Omental fat pad (tissue), 4 donors: ENCODE data around the gene VWF. TPM values are rescaled to one million over a fixed set of nuclear protein-coding genes. Genes with fewer than 3 reads are reported as not detected.

Experiments used
- ATAC-seq: fragments of 150-250 bp; one replicate; pipeline ENCODE4 v1.9.1; 2016; ENCODE audit warnings: mild to moderate bottlenecking, moderate library complexity; ENCODE audit not compliant: low FRiP score
- DNase-seq: peaks from one replicate; pipeline ENCODE4 v3.0.0-alpha.2; 2019; ENCODE audit warnings: low spot score
- small RNA-seq: library from RNA; depleted of rRNA; stranded (forward); fragments of <200 nt; gene quantifications from one replicate; pipeline ENCODE3, GENCODE V24; 2016
- total RNA-seq, 4 donors: library from RNA; depleted of rRNA; stranded (reverse); fragments of >200 nt; gene quantifications; one replicate each; pipeline ENCODE4 v1.1.0, GENCODE V29; 2016
- TF ChIP-seq, protein P1 (sequence below), 3 donors: fragments of 450-650 bp; IDR thresholded peaks; one replicate each; pipeline ENCODE4 v1.5.1; 2016 to 2017; ENCODE audit warnings: antibody characterized with exemption in 3 of 3, mild to moderate bottlenecking in 3 of 3, moderate library complexity in 2 of 3

Gene VWF
- total RNA-seq, 4 donors from 2014 or later = 78.4 to 1,203 (median 422) TPM

DNA sequence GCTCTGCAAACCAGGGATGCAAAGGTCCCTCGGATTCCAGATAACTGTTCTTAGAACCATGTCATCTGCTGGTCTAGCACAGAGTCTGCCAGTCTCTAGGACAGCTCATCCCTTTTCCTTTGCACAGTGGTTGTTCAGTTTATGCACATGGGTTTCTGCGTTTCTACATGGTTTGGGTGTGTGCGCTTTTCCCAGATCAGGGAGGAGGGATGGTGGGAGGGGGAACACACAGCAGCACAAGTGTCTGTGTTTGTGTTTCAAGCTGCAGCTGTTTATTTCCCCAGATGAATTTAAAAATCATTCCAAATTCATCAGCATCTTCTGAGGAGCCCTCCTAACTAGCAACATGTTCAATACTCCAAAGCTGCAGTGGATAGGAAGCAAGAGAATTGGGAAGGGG is 224.8 kb downstream of the VWF start:
- TF ChIP-seq, protein P1, sequence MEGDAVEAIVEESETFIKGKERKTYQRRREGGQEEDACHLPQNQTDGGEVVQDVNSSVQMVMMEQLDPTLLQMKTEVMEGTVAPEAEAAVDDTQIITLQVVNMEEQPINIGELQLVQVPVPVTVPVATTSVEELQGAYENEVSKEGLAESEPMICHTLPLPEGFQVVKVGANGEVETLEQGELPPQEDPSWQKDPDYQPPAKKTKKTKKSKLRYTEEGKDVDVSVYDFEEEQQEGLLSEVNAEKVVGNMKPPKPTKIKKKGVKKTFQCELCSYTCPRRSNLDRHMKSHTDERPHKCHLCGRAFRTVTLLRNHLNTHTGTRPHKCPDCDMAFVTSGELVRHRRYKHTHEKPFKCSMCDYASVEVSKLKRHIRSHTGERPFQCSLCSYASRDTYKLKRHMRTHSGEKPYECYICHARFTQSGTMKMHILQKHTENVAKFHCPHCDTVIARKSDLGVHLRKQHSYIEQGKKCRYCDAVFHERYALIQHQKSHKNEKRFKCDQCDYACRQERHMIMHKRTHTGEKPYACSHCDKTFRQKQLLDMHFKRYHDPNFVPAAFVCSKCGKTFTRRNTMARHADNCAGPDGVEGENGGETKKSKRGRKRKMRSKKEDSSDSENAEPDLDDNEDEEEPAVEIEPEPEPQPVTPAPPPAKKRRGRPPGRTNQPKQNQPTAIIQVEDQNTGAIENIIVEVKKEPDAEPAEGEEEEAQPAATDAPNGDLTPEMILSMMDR (IDR thresholded peaks at IDR 0.05) = no peak
- DNase-seq (no peak), ATAC-seq (no peak)

DNA sequence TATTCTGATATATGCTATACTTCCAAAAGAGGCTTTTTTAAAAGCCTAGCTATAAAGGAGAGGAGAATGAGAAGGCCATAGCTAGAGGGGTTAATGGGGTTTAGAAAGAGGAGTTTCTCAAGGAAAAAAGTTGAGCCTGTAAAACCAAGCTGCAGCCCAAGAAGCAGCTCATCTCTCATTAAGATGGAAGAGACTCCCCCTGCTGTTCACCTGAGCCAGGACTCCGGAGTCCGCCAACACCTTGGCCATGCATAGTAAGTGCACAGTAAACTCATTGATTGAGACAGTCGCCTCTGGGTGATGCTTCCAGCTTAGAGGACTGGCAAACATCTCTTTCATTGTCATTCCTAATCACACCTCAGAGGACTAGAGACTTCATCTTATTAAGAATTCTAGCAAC is 225.6 kb downstream of the VWF start:
- DNase-seq (no peak), ATAC-seq (no peak)
- TF ChIP-seq, protein P1 (IDR thresholded peaks at IDR 0.05) = no peak

Small RNA genes within 50 kb of the gene (small RNA-seq; reads per million reads assigned to genes)
- not detected for gene RN7SL69P

Other genes starting within 250 kb of the VWF start
- gene ANO2, start 179.4 kb downstream of the VWF start, total RNA-seq = 10 to 100 TPM in 3 of 4 donors, 1 to 10 TPM in 1; 7.0 to 95.0 (median 20.8) TPM
- gene CD9, start 75.7 kb upstream of the VWF start, total RNA-seq = 100 to 1,000 TPM in 2 of 4 donors, 10 to 100 TPM in 2; 68.3 to 181 (median 119) TPM
- gene PLEKHG6, start 186.0 kb upstream of the VWF start, total RNA-seq = 10 to 100 TPM; 10.1 to 77.1 (median 13.8) TPM
- gene TNFRSF1A, start 217.4 kb upstream of the VWF start, total RNA-seq = 100 to 1,000 TPM; 279 to 689 (median 317) TPM